Prostate gland (tissue), 2 donors: Measurements from ENCODE around the gene HBD. TPM values are rescaled to one million over a fixed set of nuclear protein-coding genes. Genes with fewer than 3 reads are reported as not detected.

Experiments used
- DNase-seq: peaks from one replicate; pipeline ENCODE4 v3.0.0-alpha.2; 2019; ENCODE audit warnings: low spot score
- H3K27ac ChIP-seq, 2 donors: fragments of 200-600 bp; sonication (generic); 2 replicates each; pipeline ENCODE4 v1.5.1; 2017 to 2019
- H3K27me3 ChIP-seq: fragments of 200-600 bp; sonication (generic); replicated peaks from 2 replicates; pipeline ENCODE4 v1.5.1; 2019; ENCODE audit not compliant: insufficient read depth
- H3K36me3 ChIP-seq, 2 donors: fragments of 200-600 bp; sonication (generic); 1 replicate in 1 of 2; 2 replicates in 1 of 2; pipeline versions ENCODE4 v1.5.1 to v1.8.1; 2017 to 2019
- H3K4me1 ChIP-seq: fragments of 200-600 bp; sonication (generic); replicated peaks from 2 replicates; pipeline ENCODE4 v1.5.1; 2019
- H3K4me3 ChIP-seq, 2 donors: fragments of 200-600 bp; sonication (generic); 2 replicates each; pipeline ENCODE4 v1.5.1; 2017 to 2019
- H3K9me3 ChIP-seq: fragments of 200-600 bp; sonication (generic); 2 replicates; pipeline ENCODE4 v1.5.1; 2017
- CTCF ChIP-seq, 4 experiments: fragments of 200-600 bp in 2 of 4; fragments of 450-650 bp in 2 of 4; sonication (generic) in 2 of 4; IDR thresholded peaks; 1 replicate in 3 of 4; 2 replicates in 1 of 4; pipeline ENCODE4 v1.5.1; 2016 to 2019; ENCODE audit warnings: antibody characterized with exemption in 4 of 4, mild to moderate bottlenecking in 2 of 4, moderate library complexity in 2 of 4
- POLR2A ChIP-seq: fragments of 450-650 bp; IDR thresholded peaks from one replicate; pipeline ENCODE4 v1.6.1; 2016; ENCODE audit warnings: antibody characterized with exemption, mild to moderate bottlenecking
- POLR2AphosphoS5 ChIP-seq: sonication (generic); formaldehyde crosslinking; IDR thresholded peaks from one replicate; pipeline ENCODE4 v1.6.1; 2017; ENCODE audit warnings: antibody characterized with exemption
- WGBS: methylation state at CpG from one replicate; pipeline ENCODE4 v1.1.5; 2018; 5-methylcytosine and 5-hydroxymethylcytosine counted together
- intact Hi-C: fragments of 100-400 bp; cut with DNase I; formaldehyde crosslinking; loops from one replicate; pipeline ENCODE4 v1.14.2; 2022
- total RNA-seq, 2 donors: library from RNA; depleted of rRNA; stranded (reverse); fragments of >200 nt; gene quantifications; one replicate each; pipeline ENCODE4 v1.1.0, GENCODE V29; 2016

Gene HBD
- total RNA-seq, 2 donors from 2014 or later: not detected

GRCh38 chr11:5281596-5281995, 47.3 kb upstream of the HBD start:
- Histone ChIP-seq H3K9me3 (no peaks in the 10 kb centered on the region), H3K27me3 (no peaks in the 10 kb centered on the region), H3K36me3 (no peaks in the 10 kb centered on the region), H3K4me3 (no peak overlapping the region), H3K27ac (no peak overlapping the region), H3K4me1 (no peaks in the 10 kb centered on the region)
- no peak for DNase-seq
- no peak for TF ChIP-seq POLR2AphosphoS5
- no peak for TF ChIP-seq POLR2A
- TF ChIP-seq CTCF (IDR thresholded peaks at IDR 0.05): no peak
- intact Hi-C loops: no loop called here

- no peaks in the 10 kb centered on the region for H3K27me3 ChIP-seq
- WGBS: 49% methylated on average over 3 of the region's 3 CpGs
- no peaks in the 10 kb centered on the region for H3K4me1 ChIP-seq
- no peaks in the 10 kb centered on the region for H3K9me3 ChIP-seq
- intact Hi-C loops: no loop called here
- H3K4me3 ChIP-seq: no peak overlapping the region
- H3K36me3 ChIP-seq: no peaks in the 10 kb centered on the region
- no peak for TF ChIP-seq POLR2A
- DNase-seq: no peak
- H3K27ac ChIP-seq: no peak overlapping the region
These were observed 46.4 kb upstream of the HBD start for GRCh38 chr11:5280582-5281102.

GRCh38 chr11:5279471-5280090, 45.3 kb upstream of the HBD start:
- TF ChIP-seq POLR2A: no peak
- no peak for TF ChIP-seq POLR2AphosphoS5
- TF ChIP-seq CTCF (IDR thresholded peaks at IDR 0.05): no peak
- WGBS: 94% methylated on average over 4 of the region's 4 CpGs
- H3K27me3 ChIP-seq: no peaks in the 10 kb centered on the region
- intact Hi-C loops: no loop called here
- DNase-seq: no peak
- no peak overlapping the region for H3K4me3 ChIP-seq
- H3K4me1 ChIP-seq: no peaks in the 10 kb centered on the region
- no peaks in the 10 kb centered on the region for H3K36me3 ChIP-seq
- H3K27ac ChIP-seq: no peak overlapping the region
- H3K9me3 ChIP-seq: no peaks in the 10 kb centered on the region

- H3K27ac ChIP-seq: no peak overlapping the region
- no peaks in the 10 kb centered on the region for H3K4me1 ChIP-seq
- no peaks in the 10 kb centered on the region for H3K36me3 ChIP-seq
- no peak for TF ChIP-seq POLR2A
- TF ChIP-seq POLR2AphosphoS5: no peak
- no peak for TF ChIP-seq CTCF (IDR thresholded peaks at IDR 0.05)
- 85% methylated on average over 1 of the region's 1 CpG for WGBS
- no peak overlapping the region for H3K4me3 ChIP-seq
- intact Hi-C loops: no loop called here
- H3K9me3 ChIP-seq: no peaks in the 10 kb centered on the region
- H3K27me3 ChIP-seq: no peaks in the 10 kb centered on the region
- DNase-seq: no peak
These were observed 43.6 kb upstream of the HBD start for GRCh38 chr11:5277807-5278382.

GRCh38 chr11:5276697-5277096, 42.4 kb upstream of the HBD start:
- WGBS: 76% methylated on average over 2 of the region's 2 CpGs

More at GRCh38 chr11:5276697-5277096, 42.4 kb upstream of the HBD start:
- Histone ChIP-seq H3K9me3 (no peaks in the 10 kb centered on the region), H3K27me3 (no peaks in the 10 kb centered on the region), H3K36me3 (no peaks in the 10 kb centered on the region), H3K4me1 (no peaks in the 10 kb centered on the region), H3K27ac (no peak overlapping the region), H3K4me3 (no peak overlapping the region)
- intact Hi-C loops: no loop called here
- DNase-seq: no peak
- TF ChIP-seq POLR2A: no peak
- TF ChIP-seq CTCF (IDR thresholded peaks at IDR 0.05): no peak
- no peak for TF ChIP-seq POLR2AphosphoS5
